ENCODE results near the gene PCBP3. TPM values are rescaled to one million over a fixed set of nuclear protein-coding genes. Genes with fewer than 3 reads are reported as not detected.

Gene PCBP3
- total and polyA plus RNA-seq, 2 donors (not counting 3 experiments of a cell fraction or from before 2014, with no cell fraction given) = 0.06 to 1.1 TPM

- no peaks in the 10 kb centered on the region for H4K20me1 ChIP-seq (replicated peaks; ENCODE audit: control insufficient read depth, extremely low read depth, insufficient read depth, low read length)
- TF ChIP-seq, protein P1, sequence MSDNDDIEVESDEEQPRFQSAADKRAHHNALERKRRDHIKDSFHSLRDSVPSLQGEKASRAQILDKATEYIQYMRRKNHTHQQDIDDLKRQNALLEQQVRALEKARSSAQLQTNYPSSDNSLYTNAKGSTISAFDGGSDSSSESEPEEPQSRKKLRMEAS (IDR thresholded peaks at IDR 0.05; ENCODE audit: insufficient read depth, insufficient read length) = no peak
- no peak for TF ChIP-seq EZH2 (IDR thresholded peaks at IDR 0.05; ENCODE audit: borderline replicate concordance, low read depth, low read length, severe bottlenecking)
- TF ChIP-seq GATA2 (IDR thresholded peaks at IDR 0.05; ENCODE audit: insufficient read depth, insufficient read length, low read depth, low read length) = no peak
- TF ChIP-seq JUN (IDR thresholded peaks at IDR 0.05; ENCODE audit: borderline replicate concordance, insufficient read depth, insufficient read length, low read depth) = no peak
- no peak for TF ChIP-seq CTCF (IDR thresholded peaks at IDR 0.05; ENCODE audit: extremely low read depth in 1 of 2, insufficient read depth in 1 of 2, low read depth in 1 of 2, low read length in 2 of 2)
- no peak for TF ChIP-seq POLR2AphosphoS5 (IDR thresholded peaks at IDR 0.05; ENCODE audit: insufficient read depth, low read depth, low read length)
- TF ChIP-seq POLR2A (IDR thresholded peaks at IDR 0.05; ENCODE audit: low read depth, low read length) = no peak
- no peak for TF ChIP-seq MYC (IDR thresholded peaks at IDR 0.05; ENCODE audit: low read depth, low read length)
- no peak for TF ChIP-seq FOS (IDR thresholded peaks at IDR 0.05; ENCODE audit: borderline replicate concordance, insufficient read depth, low read length)
- no peaks in the 10 kb centered on the region for H3K79me2 ChIP-seq (ENCODE audit: control insufficient read depth, insufficient read depth, low read length)
- no peaks in the 10 kb centered on the region for H3K9me1 ChIP-seq (replicated peaks; ENCODE audit: control insufficient read depth, extremely low read depth, insufficient read depth, low read length)
- no peak overlapping the region for H3K9ac ChIP-seq (replicated peaks; ENCODE audit: extremely low read depth, insufficient read depth, low read length)
- H3K27ac ChIP-seq (ENCODE audit: insufficient read depth, low read depth, low read length) = no peak overlapping the region
- H3K9me3 ChIP-seq (replicated peaks; ENCODE audit: control insufficient read depth, insufficient read depth, low read length) = no peaks in the 10 kb centered on the region
- H3K4me1 ChIP-seq (ENCODE audit: control insufficient read depth, extremely low read depth, insufficient read depth, low read length) = no peaks in the 10 kb centered on the region
- ChIA-PET CTCF (no interaction called here), POLR2A (no interaction called here)
- H3K4me2 ChIP-seq (ENCODE audit: insufficient read depth, low read length) = no peak overlapping the region
- H3K27me3 ChIP-seq (ENCODE audit: control insufficient read depth in 2 of 2, insufficient read depth in 2 of 2, low read length in 2 of 2) = no peaks in the 10 kb centered on the region
- FAIRE-seq = no peak
- intact Hi-C loops (cut with micrococcal nuclease) = no loop called here
- BruUV-seq (replicated peaks) = no TSS peak
- no peak for DNase-seq (ENCODE audit: low read depth, low spot score)
- dilution Hi-C loops (cut with MboI; ENCODE audit: extremely low pct_ligation_motif_present, low sequenced_read_pairs) = no loop called here
- no peak overlapping the region for H3K4me3 ChIP-seq (replicated peaks in 1 of 3; ENCODE audit: insufficient read depth in 1 of 3, low read depth in 1 of 3, low read length in 3 of 3)
- H2AFZ ChIP-seq (ENCODE audit: low read depth, low read length) = no peak overlapping the region
- H3K36me3 ChIP-seq (ENCODE audit: control insufficient read depth in 2 of 2, extremely low read depth in 1 of 2, insufficient read depth in 2 of 2, low read length in 2 of 2) = no peaks in the 10 kb centered on the region
Measured at GRCh38 chr21:45913418-45913765, 269.9 kb downstream of the PCBP3 start.

All from endothelial cell of umbilical vein (primary cell).